ENCODE measurements around the gene HSD17B8.

DNA sequence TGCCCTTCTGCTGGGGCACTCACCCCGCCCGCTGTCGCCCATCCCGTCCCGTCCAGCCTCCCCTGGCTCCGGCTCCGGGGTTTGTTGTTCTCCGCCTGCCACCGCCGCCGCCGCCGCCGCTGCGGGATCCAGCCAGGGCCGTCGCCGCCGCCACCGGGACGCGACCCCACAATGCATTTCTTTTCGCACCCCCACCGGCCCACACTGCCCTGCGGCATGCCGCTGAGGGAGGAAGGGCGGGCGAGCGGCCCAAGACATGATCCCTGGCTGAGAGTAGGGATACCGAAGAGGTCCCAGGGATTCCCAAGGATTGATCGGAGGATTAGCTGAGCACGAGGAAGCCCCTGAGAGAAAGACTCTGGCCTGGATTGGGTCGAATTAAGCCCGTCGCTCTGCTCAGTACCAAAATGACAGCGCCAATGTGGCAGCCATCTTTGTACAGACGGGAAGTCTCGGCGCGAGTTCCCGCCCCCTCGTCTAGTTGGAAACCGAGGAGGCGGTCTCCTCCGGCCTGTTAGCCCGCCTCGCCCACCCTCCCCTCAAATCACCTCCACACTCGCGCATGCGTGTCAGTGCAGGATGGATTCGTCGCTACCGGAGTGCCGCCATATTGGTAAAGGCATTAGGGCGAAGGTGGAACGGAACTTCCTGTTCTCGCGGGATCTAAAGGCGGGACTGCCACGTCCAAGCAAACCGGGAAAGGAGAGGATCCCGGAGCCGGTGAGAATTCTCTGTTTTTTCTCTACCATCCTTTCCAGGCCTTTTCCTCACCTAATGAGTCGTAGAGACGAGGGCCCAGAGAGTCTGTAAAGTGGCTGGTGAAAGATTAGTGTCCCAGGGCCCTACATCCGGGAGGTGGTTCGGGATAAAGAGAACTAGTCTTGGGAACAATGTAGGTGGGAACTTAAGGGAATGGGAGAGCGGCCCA lies 4.0 kb upstream of the HSD17B8 start, which contains the start of the genes RXRB and SLC39A7:
- no peak for TF ChIP-seq ZNF274 (IDR thresholded peaks at IDR 0.05; ENCODE audit: insufficient read depth, insufficient read length)
- peak; percentile 70 for TF ChIP-seq CBFB (IDR thresholded peaks at IDR 0.05; ENCODE audit: low read depth)
- TF ChIP-seq TBL1XR1 (IDR thresholded peaks at IDR 0.05; ENCODE audit: low read depth, low read length) = 0 out of 2 replicates have a peak, but pooled peaks have one; percentile 25
- TF ChIP-seq POLR2A (IDR thresholded peaks at IDR 0.05; ENCODE audit: low read depth, low read length) = peak; percentile 95
- TF ChIP-seq POLR2AphosphoS5 (IDR thresholded peaks at IDR 0.05; ENCODE audit: low read length) = peak; percentile 96
- TF ChIP-seq, protein P1, sequence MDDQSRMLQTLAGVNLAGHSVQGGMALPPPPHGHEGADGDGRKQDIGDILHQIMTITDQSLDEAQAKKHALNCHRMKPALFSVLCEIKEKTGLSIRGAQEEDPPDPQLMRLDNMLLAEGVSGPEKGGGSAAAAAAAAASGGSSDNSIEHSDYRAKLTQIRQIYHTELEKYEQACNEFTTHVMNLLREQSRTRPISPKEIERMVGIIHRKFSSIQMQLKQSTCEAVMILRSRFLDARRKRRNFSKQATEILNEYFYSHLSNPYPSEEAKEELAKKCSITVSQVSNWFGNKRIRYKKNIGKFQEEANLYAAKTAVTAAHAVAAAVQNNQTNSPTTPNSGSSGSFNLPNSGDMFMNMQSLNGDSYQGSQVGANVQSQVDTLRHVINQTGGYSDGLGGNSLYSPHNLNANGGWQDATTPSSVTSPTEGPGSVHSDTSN (IDR thresholded peaks at IDR 0.05; ENCODE audit: insufficient replicate concordance, low read depth, low read length) = no peak
- TF ChIP-seq, protein P2, sequence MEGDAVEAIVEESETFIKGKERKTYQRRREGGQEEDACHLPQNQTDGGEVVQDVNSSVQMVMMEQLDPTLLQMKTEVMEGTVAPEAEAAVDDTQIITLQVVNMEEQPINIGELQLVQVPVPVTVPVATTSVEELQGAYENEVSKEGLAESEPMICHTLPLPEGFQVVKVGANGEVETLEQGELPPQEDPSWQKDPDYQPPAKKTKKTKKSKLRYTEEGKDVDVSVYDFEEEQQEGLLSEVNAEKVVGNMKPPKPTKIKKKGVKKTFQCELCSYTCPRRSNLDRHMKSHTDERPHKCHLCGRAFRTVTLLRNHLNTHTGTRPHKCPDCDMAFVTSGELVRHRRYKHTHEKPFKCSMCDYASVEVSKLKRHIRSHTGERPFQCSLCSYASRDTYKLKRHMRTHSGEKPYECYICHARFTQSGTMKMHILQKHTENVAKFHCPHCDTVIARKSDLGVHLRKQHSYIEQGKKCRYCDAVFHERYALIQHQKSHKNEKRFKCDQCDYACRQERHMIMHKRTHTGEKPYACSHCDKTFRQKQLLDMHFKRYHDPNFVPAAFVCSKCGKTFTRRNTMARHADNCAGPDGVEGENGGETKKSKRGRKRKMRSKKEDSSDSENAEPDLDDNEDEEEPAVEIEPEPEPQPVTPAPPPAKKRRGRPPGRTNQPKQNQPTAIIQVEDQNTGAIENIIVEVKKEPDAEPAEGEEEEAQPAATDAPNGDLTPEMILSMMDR (IDR thresholded peaks at IDR 0.05 in 2 of 3, conservative IDR thresholded peaks at IDR 0.05 in 1 of 3; ENCODE audit: control insufficient read depth in 2 of 3, extremely low read depth in 1 of 3, insufficient read depth in 1 of 3, low read depth in 3 of 3, low read length in 3 of 3) = no peak
- peak; percentile 32 for TF ChIP-seq SMAD1 (IDR thresholded peaks at IDR 0.05; ENCODE audit: low read depth, partially characterized antibody)
- TF ChIP-seq MEF2A (IDR thresholded peaks at IDR 0.05; ENCODE audit: insufficient read depth, low read depth, low read length) = no peak
- TF ChIP-seq FOXK2 (IDR thresholded peaks at IDR 0.05) = no peak
